Measurements from ENCODE around the gene RALGAPA1.
A peak's percentile ranks its signal among the peaks of the same experiment; 100 is the strongest.
"Not testable (repeated sequence)": the region's sequence is repeated elsewhere in the genome, so short reads cannot be mapped to it uniquely, and the experiment has no call there.

The RALGAPA1 gene

GRCh38 chr14:35808638-35809563 lies at the start of gene RALGAPA1:
Gene RALGAPA1, minus strand, starts transcription at chr14:35809295. Its CDS starts 460 bp downstream, at chr14:35808835.
- peak; percentile 88 for DNase-seq

- DNase-seq: no peak
Observed at GRCh38 chr14:35858521-35859209, 49.6 kb upstream of the RALGAPA1 start.

- no peak for DNase-seq
Observed at GRCh38 chr14:35855876-35856481, 46.9 kb upstream of the RALGAPA1 start.

- no peak for DNase-seq
Observed at GRCh38 chr14:35854696-35855270, 45.7 kb upstream of the RALGAPA1 start.

- no peak for DNase-seq
Observed at GRCh38 chr14:35853225-35853624, 44.1 kb upstream of the RALGAPA1 start.

- no peak for DNase-seq
Observed at GRCh38 chr14:35851823-35852222, 42.7 kb upstream of the RALGAPA1 start.

GRCh38 chr14:35849122-35849521 lies 40.0 kb upstream of the RALGAPA1 start:
- no peak for DNase-seq

GRCh38 chr14:35847636-35848035 lies 38.5 kb upstream of the RALGAPA1 start:
- no peak for DNase-seq

GRCh38 chr14:35844494-35844893 lies 35.4 kb upstream of the RALGAPA1 start:
- DNase-seq: no peak

GRCh38 chr14:35842245-35842644 lies 33.1 kb upstream of the RALGAPA1 start:
- not testable (repeated sequence) for DNase-seq

- not testable (repeated sequence) for DNase-seq
Observed at GRCh38 chr14:35841704-35842103, 32.6 kb upstream of the RALGAPA1 start.

- no peak for DNase-seq
Observed at GRCh38 chr14:35835208-35835982, 26.3 kb upstream of the RALGAPA1 start.

GRCh38 chr14:35829449-35829848 lies 20.4 kb upstream of the RALGAPA1 start:
- DNase-seq: no peak

GRCh38 chr14:35827678-35828472 lies 18.8 kb upstream of the RALGAPA1 start:
- DNase-seq: no peak

- DNase-seq: no peak
Observed at GRCh38 chr14:35826952-35827416, 17.9 kb upstream of the RALGAPA1 start.

GRCh38 chr14:35826218-35826951 lies 17.3 kb upstream of the RALGAPA1 start, which contains the start of gene BRMS1L:
Gene BRMS1L, plus strand, starts transcription at chr14:35826338. Its CDS starts 179 bp downstream, at chr14:35826517.
- DNase-seq: peak; percentile 97

GRCh38 chr14:35825968-35826217 lies 16.8 kb upstream of the RALGAPA1 start:
- DNase-seq: no peak

GRCh38 chr14:35824446-35825165 lies 15.5 kb upstream of the RALGAPA1 start:
- not testable (repeated sequence) for DNase-seq

- DNase-seq: no peak
Observed at GRCh38 chr14:35822501-35822900, 13.4 kb upstream of the RALGAPA1 start.
